ENCODE data around the gene LXN. TPM values are rescaled to one million over a fixed set of nuclear protein-coding genes. Genes with fewer than 3 reads are reported as not detected.
A peak's percentile ranks its signal among the peaks of the same experiment; 100 is the strongest.
"Not testable (repeated sequence)": the region's sequence is repeated elsewhere in the genome, so short reads cannot be mapped to it uniquely, and the experiment has no call there.

LXN gene
- total RNA-seq, 2 donors from 2014 or later = 3.8 to 16.1 TPM

DNA sequence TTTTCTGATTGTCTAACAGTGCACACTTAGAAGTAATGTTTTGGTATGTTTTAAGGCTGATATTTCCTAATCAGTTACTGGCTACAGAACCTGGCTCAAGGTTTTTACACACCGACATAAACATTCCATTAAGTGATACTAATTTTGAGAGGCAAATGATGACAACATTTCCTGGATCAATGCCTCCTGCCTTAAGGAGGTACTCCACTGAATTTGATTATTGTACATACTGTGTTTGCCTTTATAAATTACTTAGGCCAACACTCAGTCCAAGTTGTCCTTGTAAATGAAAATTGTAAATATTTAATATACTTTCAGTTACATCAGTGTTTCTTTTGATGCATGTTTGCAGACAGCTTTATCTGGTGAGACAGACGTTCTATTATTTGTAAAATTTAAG lies 24.2 kb upstream of the LXN start:
- ATAC-seq (no peak), DNase-seq (ENCODE audit: low spot score) (no peak)
- peaks cover 18% of the 10 kb centered on the region for H3K36me3 Mint-ChIP-seq
- H3K27me3 Mint-ChIP-seq = no peaks in the 10 kb centered on the region
- H3K9me3 Mint-ChIP-seq = no peaks in the 10 kb centered on the region
- H3K27ac Mint-ChIP-seq = no peak overlapping the region
- no peak overlapping the region for H3K4me3 Mint-ChIP-seq
- no peaks in the 10 kb centered on the region for H3K4me1 Mint-ChIP-seq (ENCODE audit: low read depth in 2 of 2)

DNA sequence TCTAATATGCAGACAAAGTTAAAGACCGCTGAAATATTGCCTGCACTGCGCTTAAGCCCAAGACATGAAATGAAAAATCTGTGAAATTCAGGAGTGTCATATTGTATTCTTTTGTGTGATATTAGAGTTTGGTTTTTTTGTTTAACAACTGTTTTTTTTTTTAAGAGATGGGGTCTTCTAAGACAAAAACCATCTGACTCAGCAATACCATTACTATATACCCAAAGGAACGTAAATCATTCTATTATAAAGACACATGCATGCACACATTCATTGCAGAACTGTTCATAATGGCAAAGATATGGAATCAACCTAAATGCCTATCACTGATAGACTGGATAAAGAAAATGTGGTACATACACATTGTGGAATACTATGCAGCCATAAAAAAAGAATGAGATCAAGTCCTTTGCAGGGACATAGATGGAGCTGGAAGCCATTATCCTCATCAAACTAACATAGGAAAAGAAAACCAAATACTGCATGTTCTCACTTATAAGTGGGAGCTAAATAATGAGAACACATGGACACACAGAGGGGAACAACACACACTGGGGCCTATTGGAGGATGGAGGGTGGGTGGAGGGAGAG lies 21.5 kb upstream of the LXN start:
- H3K27me3 Mint-ChIP-seq; H3K4me3 Mint-ChIP-seq; H3K27ac Mint-ChIP-seq; DNase-seq (ENCODE audit: low spot score); ATAC-seq; H3K4me1 Mint-ChIP-seq (ENCODE audit: low read depth in 2 of 2); H3K9me3 Mint-ChIP-seq: not testable (repeated sequence)
- peaks cover 33% of the 10 kb centered on the region for H3K36me3 Mint-ChIP-seq

DNA sequence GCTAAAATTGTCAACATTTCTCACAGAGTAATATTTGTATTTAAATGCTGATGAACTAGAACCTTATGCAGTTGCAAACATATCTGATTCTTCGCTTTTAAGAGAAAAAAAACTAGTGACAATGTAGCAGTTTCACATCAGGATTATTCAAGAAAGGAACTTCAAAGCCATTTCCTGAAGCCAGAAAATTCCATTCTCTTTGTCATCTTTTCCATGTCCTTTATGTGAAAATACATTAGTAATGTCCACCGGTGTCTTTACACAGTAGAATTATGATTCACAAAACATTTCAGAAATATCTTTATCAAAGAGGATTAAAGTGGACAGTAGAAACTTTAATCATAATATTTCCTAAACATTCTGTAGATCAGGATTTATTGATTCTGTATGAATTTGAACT lies 12.7 kb upstream of the LXN start:
- H3K4me3 Mint-ChIP-seq = no peak overlapping the region

DNA sequence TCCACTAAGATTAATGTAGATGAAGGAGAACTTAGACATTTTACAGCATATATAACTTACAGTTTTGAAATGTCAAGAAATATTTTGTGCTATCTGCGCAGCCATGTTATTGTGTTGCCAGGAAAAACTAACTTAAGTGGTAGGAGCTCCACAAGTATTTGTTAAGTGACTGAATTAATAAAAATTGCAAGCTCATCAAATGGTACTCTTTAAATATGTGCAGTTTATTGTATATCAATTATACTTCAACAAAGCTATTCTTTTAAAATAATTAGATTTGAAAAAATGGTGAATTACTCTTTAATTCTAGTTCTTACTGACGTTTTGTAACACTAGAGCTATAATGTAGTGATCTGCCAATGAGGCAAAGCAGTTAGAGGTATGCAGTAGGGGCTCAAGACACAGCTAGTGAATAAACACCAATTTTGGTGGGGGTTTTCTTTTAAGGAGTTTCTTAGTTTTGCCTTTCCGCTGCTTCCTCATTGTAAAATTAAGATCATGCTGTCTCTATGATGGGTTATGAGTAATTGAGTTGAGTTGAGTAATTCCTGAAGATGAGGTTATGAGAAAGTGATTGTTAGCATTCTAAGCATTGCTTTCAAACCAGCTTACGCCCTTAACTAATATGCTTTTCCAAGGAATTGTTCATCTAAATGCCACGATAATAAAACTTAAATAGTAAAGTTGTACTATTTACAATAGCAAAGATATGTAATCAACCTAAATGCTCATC lies 10.9 kb upstream of the LXN start:
- Mint-ChIP-seq H3K4me3 (no peak overlapping the region), H3K27me3 (no peaks in the 10 kb centered on the region), H3K9me3 (no peaks in the 10 kb centered on the region), H3K27ac (no peak overlapping the region), H3K36me3 (peaks cover 9% of the 10 kb centered on the region), H3K4me1 (ENCODE audit: low read depth in 2 of 2) (no peaks in the 10 kb centered on the region)
- DNase-seq (ENCODE audit: low spot score) (no peak), ATAC-seq (peak in 1 of 2 donors; percentile 52)

More for the DNA sequence above, 12.7 kb upstream of the LXN start:
- Mint-ChIP-seq H3K9me3 (no peaks in the 10 kb centered on the region), H3K36me3 (peaks cover 11% of the 10 kb centered on the region), H3K4me1 (ENCODE audit: low read depth in 2 of 2) (no peaks in the 10 kb centered on the region), H3K27ac (no peak overlapping the region), H3K27me3 (no peaks in the 10 kb centered on the region)
- DNase-seq (ENCODE audit: low spot score) (no peak), ATAC-seq (no peak)

DNA sequence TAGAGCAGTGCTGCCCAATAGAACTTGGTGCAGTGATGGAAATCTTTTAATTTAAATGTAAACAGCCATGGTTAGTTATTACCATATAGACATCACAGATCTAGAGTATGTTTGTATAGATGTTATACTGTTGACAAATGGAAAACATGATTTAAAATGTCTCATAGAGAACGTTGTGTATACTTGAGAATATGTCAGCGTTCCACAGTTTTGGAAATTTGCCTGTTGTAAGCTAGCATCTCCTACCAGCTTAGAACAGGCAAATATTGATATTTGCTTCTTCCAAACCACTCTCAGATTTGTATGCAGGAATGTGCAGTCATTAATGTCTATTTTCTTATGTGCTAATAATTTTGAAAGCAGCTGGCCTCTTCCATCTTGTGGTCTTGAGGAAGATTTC lies 8.4 kb upstream of the LXN start:
- no peak for DNase-seq (ENCODE audit: low spot score)
- Mint-ChIP-seq H3K9me3 (no peaks in the 10 kb centered on the region), H3K27ac (no peak overlapping the region), H3K27me3 (no peaks in the 10 kb centered on the region), H3K4me3 (no peak overlapping the region), H3K36me3 (peaks cover 15% of the 10 kb centered on the region), H3K4me1 (ENCODE audit: low read depth in 2 of 2) (no peaks in the 10 kb centered on the region)
- no peak for ATAC-seq

DNA sequence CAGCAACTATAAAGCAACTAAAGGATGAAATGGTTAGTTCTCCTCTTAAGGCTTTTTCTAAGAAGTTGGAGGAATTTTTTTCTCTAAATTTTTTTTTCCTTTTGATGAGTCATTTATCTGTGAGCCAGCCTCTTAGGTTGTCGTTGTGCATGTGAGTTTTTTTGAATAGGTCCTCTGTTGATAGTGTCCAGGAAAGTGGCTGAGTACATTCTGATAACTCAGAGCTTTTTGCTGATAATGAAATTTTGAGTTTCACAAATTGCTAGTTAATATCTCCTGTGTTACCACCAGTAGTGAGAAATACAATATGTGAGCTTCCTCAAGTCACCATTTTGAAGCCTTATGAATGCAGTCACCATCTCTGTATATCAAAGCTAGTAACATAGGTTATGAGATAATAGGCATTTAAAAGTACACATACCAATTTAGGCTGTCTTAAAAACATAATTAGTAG lies 7.1 kb upstream of the LXN start:
- Mint-ChIP-seq H3K27ac (no peak overlapping the region), H3K4me1 (ENCODE audit: low read depth in 2 of 2) (no peaks in the 10 kb centered on the region), H3K27me3 (no peaks in the 10 kb centered on the region), H3K9me3 (no peaks in the 10 kb centered on the region), H3K4me3 (no peak overlapping the region), H3K36me3 (peaks cover 15% of the 10 kb centered on the region)
- no peak for DNase-seq (ENCODE audit: low spot score)
- no peak for ATAC-seq

DNA sequence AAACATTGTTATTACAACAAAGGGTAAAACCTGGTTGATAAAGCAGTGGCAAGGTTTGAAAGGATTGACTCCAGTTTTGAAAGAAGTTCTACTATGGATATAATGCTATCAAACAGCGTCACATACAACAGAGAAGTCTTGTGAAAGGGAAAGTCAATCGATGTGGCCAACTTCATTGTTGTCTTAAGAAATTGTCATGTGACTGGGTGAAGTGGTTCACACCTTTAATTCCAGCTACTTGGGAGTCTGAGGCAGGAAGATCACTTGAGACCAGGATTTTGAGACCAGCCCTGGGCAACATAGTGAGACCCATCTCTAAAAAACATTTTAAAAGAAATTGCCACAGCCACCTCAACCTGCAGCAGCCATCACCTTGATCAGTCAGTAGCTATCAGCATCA lies 6.2 kb upstream of the LXN start:
- no peaks in the 10 kb centered on the region for H3K9me3 Mint-ChIP-seq
- H3K4me3 Mint-ChIP-seq = no peak overlapping the region
- ATAC-seq = no peak
- DNase-seq (ENCODE audit: low spot score) = no peak
- no peaks in the 10 kb centered on the region for H3K27me3 Mint-ChIP-seq
- peaks cover 10% of the 10 kb centered on the region for H3K36me3 Mint-ChIP-seq
- peaks cover 0 to 2% of the 10 kb centered on the region in 2 donors for H3K4me1 Mint-ChIP-seq (ENCODE audit: low read depth in 2 of 2)
- H3K27ac Mint-ChIP-seq = no peak overlapping the region

DNA sequence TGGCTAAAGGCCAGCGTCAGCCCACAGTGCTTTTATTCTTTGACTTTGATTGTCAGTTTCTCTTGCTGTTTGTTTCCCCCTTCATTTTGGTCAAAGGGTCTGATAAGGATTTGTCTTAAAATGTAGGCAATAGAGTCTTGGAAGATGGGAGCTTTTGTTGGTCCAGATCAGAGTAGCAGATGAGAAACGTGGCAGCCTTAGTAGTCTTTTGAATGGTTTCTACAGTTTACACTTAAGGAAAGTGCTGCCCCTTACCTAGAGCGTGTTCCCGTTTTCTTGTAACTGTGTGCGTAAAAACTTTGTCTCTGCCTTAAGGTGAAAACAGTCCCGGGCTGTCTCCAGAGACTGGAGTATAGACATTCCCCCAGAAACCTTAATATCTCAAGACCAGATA lies 630 bp downstream of the LXN start:
- no peaks in the 10 kb centered on the region for H3K27me3 Mint-ChIP-seq
- peak overlapping the region; percentile 71 to 94 for H3K27ac Mint-ChIP-seq
- H3K36me3 Mint-ChIP-seq = peaks cover 6% of the 10 kb centered on the region
- peaks cover 16 to 22% of the 10 kb centered on the region in 2 donors for H3K4me1 Mint-ChIP-seq (ENCODE audit: low read depth in 2 of 2)
- DNase-seq (ENCODE audit: low spot score) (no peak), ATAC-seq (no peak)
- peak overlapping the region; percentile 88 for H3K4me3 Mint-ChIP-seq
- H3K9me3 Mint-ChIP-seq = no peaks in the 10 kb centered on the region

DNA sequence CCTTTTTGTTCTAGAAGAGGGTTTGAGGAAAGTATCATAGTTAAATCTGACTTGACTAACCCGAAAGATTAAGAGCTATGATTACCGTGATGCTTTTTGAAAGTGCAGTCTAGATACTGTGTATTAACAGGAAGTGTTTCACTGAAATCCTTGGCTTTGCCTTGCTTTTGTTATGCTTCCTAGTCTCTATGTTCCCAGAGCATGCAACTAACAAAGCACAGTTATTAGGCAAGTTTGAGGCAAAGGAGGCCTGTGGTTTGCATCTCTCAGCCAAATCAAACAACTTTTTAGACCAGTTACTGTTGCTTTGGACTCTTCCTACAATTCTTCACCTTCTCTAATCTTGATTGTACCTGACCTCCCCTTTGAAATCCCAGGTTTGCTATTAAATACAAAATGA lies 3.9 kb downstream of the LXN start:
- no peak overlapping the region for H3K27ac Mint-ChIP-seq
- H3K4me3 Mint-ChIP-seq = no peak overlapping the region
- ATAC-seq (no peak), DNase-seq (ENCODE audit: low spot score) (no peak)
- peaks cover 6% of the 10 kb centered on the region for H3K36me3 Mint-ChIP-seq
- H3K4me1 Mint-ChIP-seq (ENCODE audit: low read depth in 2 of 2) = peaks cover 13 to 22% of the 10 kb centered on the region in 2 donors
- no peaks in the 10 kb centered on the region for H3K9me3 Mint-ChIP-seq
- no peaks in the 10 kb centered on the region for H3K27me3 Mint-ChIP-seq

DNA sequence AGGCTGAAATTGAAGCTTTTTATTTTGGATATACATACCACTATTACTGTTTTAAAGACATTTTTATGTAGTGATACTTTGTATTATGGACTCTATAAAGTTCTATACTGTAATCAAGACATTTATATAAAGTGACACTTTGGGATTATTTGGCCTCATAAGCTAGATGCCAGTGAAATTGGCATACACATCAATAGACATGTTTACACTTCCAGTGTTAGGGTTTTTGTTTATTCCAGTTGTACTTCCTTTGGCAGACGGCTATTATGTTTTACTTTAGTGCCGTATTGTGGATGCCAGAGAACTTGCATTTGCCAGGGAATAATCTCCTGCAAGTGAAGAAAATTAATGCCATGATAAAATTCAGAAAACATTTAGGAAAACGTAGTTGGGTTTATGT lies 6.0 kb downstream of the LXN start:
- Mint-ChIP-seq H3K27ac (no peak overlapping the region), H3K27me3 (no peaks in the 10 kb centered on the region), H3K36me3 (peaks cover 11% of the 10 kb centered on the region), H3K4me3 (no peak overlapping the region), H3K9me3 (no peaks in the 10 kb centered on the region), H3K4me1 (ENCODE audit: low read depth in 2 of 2) (peaks cover 0 to 7% of the 10 kb centered on the region in 2 donors)
- DNase-seq (ENCODE audit: low spot score) = no peak
- no peak for ATAC-seq

DNA sequence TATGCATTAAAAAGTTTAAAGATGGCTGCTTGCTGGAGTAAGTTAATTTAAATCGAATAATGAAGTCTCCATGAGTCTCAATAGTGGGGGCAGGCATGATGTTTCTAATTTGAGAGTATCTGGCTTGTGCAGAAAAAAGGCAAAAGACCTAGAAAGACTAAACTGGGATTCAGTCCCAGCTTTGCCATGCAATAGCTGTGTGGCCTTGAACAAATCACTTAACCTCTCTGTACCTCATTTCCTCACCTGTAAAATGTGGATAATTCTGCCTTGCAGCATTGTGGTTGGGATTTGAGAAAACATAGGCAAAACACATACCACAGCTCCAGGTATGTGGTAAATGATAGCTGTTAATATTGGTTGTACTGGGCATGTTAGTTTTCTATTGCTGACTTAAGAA lies 8.6 kb downstream of the LXN start:
- peaks cover 9% of the 10 kb centered on the region for H3K36me3 Mint-ChIP-seq
- no peak for ATAC-seq
- no peaks in the 10 kb centered on the region for H3K9me3 Mint-ChIP-seq
- H3K27me3 Mint-ChIP-seq = no peaks in the 10 kb centered on the region
- no peak overlapping the region for H3K4me3 Mint-ChIP-seq
- H3K27ac Mint-ChIP-seq = no peak overlapping the region
- no peak for DNase-seq (ENCODE audit: low spot score)
- H3K4me1 Mint-ChIP-seq (ENCODE audit: low read depth in 2 of 2) = no peaks in the 10 kb centered on the region

DNA sequence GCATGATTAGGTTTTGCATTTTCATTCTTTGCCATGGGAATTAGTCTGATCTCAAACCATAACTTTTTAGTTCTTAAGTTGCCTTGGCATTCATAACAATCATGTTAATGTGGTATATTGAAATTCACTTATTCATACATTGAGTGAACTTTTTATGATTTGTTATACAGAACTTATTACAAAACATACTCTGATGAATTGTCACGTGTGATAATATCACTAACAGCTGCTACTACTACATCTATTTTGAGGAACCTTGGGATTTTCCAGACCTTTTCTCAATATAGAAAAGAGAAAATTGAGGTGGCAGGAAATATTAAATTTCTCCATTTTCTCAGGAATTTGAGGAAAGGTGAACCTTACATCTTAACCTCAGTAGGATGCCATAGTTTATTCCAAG lies 9.2 kb downstream of the LXN start:
- H3K9me3 Mint-ChIP-seq = no peaks in the 10 kb centered on the region
- peaks cover 5% of the 10 kb centered on the region for H3K36me3 Mint-ChIP-seq
- ATAC-seq (no peak), DNase-seq (ENCODE audit: low spot score) (no peak)
- no peaks in the 10 kb centered on the region for H3K4me1 Mint-ChIP-seq (ENCODE audit: low read depth in 2 of 2)
- H3K27me3 Mint-ChIP-seq = no peaks in the 10 kb centered on the region
- H3K27ac Mint-ChIP-seq = no peak overlapping the region
- no peak overlapping the region for H3K4me3 Mint-ChIP-seq

DNA sequence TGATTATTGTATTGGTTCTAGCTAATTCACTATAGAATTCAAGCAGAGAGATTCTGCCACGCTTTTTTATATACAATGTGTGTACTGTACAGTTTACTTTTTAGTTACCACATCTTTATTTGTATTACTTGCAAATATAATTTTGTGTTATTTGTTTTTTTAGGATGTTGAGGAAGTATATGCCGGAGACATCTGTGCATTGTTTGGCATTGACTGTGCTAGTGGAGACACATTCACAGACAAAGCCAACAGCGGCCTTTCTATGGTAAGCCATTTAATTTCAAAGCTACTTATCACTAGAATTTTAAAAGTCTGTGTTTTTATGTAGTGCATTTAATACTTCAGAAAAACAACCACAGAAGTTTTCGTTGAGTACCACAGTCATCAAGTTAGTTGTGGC lies 11.7 kb downstream of the LXN start:
- Mint-ChIP-seq H3K9me3 (no peaks in the 10 kb centered on the region), H3K27me3 (no peaks in the 10 kb centered on the region), H3K36me3 (peaks cover 9% of the 10 kb centered on the region), H3K4me3 (no peak overlapping the region), H3K4me1 (ENCODE audit: low read depth in 2 of 2) (no peaks in the 10 kb centered on the region), H3K27ac (no peak overlapping the region)
- ATAC-seq = no peak
- no peak for DNase-seq (ENCODE audit: low spot score)

DNA sequence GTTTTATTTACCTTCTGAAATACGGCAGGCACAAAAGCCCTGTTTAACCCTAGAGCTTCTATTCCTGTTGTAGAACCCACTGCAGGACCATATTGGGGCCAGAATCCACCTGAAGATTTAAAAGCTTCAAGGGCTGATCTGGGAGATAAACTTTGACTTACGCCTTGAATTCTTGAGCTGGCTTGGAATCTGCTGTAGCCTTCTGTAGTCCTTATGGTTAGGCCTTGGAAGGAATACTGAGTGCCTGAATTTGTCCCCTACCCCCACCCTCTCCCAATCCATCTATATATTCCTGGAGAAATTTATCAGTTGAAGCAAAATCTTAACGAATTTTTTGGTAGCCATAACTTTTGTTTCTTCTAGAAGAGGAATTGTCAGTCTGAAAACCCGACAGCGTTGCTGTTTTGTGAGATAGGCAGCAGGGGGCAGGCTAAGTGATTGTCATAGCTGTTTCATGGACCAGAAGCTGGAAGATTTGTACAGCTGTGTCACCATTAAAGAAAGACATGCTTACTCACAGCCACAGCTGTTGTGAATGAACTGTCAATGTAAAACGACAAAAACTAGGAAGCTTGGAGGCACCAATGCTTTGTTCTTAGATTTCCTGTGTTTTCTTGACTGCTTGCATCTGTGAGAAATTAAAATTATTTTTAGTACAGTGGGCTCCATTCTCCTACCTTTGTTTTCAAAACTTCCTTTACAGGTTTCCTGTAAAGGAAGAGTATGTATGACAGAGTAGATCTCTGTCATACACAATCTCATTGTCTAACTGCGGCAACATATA lies 12.8 kb downstream of the LXN start:
- Mint-ChIP-seq H3K4me3 (no peak overlapping the region), H3K27ac (no peak overlapping the region), H3K4me1 (ENCODE audit: low read depth in 2 of 2) (no peaks in the 10 kb centered on the region)

More for the DNA sequence above, 12.8 kb downstream of the LXN start:
- peaks cover 9% of the 10 kb centered on the region for H3K36me3 Mint-ChIP-seq
- DNase-seq (ENCODE audit: low spot score) (no peak), ATAC-seq (peak in 1 of 2 donors; percentile 68)
- no peaks in the 10 kb centered on the region for H3K27me3 Mint-ChIP-seq
- no peaks in the 10 kb centered on the region for H3K9me3 Mint-ChIP-seq
